ENCODE measurements around the gene MPHOSPH9.

MPHOSPH9 gene, protein sequence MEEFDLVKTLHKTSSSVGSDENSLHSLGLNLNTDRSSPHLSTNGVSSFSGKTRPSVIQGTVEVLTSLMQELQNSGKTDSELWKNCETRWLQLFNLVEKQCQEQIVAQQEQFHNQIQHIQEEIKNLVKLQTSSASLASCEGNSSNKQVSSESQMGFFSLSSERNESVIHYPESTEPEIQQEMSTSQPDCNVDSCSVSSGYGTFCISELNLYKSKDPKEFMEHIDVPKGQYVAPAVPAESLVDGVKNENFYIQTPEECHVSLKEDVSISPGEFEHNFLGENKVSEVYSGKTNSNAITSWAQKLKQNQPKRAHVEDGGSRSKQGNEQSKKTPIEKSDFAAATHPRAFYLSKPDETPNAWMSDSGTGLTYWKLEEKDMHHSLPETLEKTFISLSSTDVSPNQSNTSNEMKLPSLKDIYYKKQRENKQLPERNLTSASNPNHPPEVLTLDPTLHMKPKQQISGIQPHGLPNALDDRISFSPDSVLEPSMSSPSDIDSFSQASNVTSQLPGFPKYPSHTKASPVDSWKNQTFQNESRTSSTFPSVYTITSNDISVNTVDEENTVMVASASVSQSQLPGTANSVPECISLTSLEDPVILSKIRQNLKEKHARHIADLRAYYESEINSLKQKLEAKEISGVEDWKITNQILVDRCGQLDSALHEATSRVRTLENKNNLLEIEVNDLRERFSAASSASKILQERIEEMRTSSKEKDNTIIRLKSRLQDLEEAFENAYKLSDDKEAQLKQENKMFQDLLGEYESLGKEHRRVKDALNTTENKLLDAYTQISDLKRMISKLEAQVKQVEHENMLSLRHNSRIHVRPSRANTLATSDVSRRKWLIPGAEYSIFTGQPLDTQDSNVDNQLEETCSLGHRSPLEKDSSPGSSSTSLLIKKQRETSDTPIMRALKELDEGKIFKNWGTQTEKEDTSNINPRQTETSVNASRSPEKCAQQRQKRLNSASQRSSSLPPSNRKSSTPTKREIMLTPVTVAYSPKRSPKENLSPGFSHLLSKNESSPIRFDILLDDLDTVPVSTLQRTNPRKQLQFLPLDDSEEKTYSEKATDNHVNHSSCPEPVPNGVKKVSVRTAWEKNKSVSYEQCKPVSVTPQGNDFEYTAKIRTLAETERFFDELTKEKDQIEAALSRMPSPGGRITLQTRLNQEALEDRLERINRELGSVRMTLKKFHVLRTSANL

DNA sequence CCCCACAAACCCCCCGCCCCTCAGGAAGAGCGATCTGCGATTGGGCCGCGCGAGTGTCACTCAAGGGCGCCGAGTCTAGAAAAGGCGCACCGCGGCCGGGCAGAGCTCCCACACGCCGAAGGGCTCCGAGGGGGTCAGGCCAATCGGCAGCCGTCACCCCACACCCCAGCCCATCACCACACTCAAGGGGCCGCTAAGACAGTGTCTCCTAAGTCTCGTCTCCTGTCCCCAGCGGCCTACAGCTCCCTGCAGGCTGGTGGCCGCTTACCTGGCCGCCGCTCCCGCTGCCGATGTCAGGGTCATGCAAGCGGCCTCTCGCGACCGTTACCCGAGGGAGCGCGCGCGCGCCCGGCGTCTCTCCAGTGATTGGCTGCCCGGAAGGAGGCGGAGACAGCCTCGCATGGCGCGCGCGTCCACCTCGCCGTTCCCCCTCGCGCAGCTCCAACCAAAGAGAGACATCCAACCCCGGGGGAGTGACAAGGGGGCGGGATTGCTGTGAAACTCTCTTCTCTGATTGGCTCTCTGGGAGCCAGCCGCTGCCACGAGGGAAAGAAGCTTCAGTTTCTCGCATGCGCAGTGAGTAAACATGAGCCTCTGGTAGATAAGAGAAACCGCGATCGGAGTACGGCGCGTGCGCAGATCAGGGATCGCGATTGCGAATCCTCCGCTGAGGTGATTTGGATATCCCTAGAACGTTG lies at the start of gene MPHOSPH9, which contains the start of gene MTRFR:
Gene MPHOSPH9, minus strand, starts transcription at position 335 of the 698 bp plus-strand sequence. CDS start 2,777 bp downstream, outside the sequence.
Gene MTRFR, plus strand, starts transcription at position 630 of the 698 bp plus-strand sequence. CDS start 20,239 bp downstream, outside the sequence.
- Histone ChIP-seq H3K27ac (ENCODE audit: low read depth, low read length) (peak within 1 kb of the TSS; percentile 83), H3K9me3 (ENCODE audit: control insufficient read depth in 5 of 5, low read length in 5 of 5) (no peaks in the 10 kb centered on the region), H3K9ac (ENCODE audit: low read length in 5 of 5) (peak within 1 kb of the TSS; percentile 85 to 98 (median 94)), H3K4me3 (ENCODE audit: low read depth in 1 of 5, low read length in 5 of 5) (peak within 1 kb of the TSS; percentile 79 to 99 (median 96)), H3K27me3 (ENCODE audit: control insufficient read depth in 5 of 5, insufficient read depth in 4 of 5, low read length in 5 of 5) (no peaks in the 10 kb centered on the region), H3K4me1 (ENCODE audit: control insufficient read depth in 5 of 5, insufficient read depth in 5 of 5, low read length in 5 of 5) (peaks cover 5 to 32% (median 27%) of the 10 kb centered on the region in 5 donors), H3K36me3 (ENCODE audit: control insufficient read depth in 5 of 5, insufficient read depth in 5 of 5, low read length in 5 of 5) (peaks cover 0 to 3% (median 0%) of the 10 kb centered on the region in 5 donors)

DNA sequence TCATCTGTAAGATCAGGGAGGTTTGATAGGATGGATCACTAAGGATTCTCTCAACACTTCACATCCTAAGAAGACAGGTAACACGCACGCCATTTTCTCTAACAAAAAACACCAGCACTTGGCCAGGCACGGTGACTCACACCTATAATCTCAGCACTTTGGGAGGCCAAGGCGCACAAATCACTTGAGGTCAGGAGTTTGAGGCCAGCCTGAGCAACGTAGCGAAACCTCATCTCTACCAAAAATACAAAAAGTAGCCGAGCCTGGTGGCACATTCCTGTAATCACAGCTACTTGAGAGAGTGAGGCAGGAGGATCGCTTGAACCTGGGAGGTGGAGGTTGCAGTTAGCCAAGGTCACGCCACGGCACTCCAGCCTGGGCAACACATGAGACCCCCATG lies 49.2 kb upstream of the MPHOSPH9 start:
- Histone ChIP-seq H3K27me3 (ENCODE audit: control insufficient read depth in 5 of 5, insufficient read depth in 4 of 5, low read length in 5 of 5) (no peaks in the 10 kb centered on the region), H3K36me3 (ENCODE audit: control insufficient read depth in 5 of 5, insufficient read depth in 5 of 5, low read length in 5 of 5) (no peaks in the 10 kb centered on the region), H3K4me3 (ENCODE audit: low read depth in 1 of 5, low read length in 5 of 5) (no peak overlapping the region), H3K4me1 (ENCODE audit: control insufficient read depth in 5 of 5, insufficient read depth in 5 of 5, low read length in 5 of 5) (peaks cover 0 to 6% (median 0%) of the 10 kb centered on the region in 5 donors), H3K27ac (ENCODE audit: low read depth, low read length) (no peak overlapping the region), H3K9ac (ENCODE audit: low read length in 5 of 5) (no peak overlapping the region), H3K9me3 (ENCODE audit: control insufficient read depth in 5 of 5, low read length in 5 of 5) (no peaks in the 10 kb centered on the region)

DNA sequence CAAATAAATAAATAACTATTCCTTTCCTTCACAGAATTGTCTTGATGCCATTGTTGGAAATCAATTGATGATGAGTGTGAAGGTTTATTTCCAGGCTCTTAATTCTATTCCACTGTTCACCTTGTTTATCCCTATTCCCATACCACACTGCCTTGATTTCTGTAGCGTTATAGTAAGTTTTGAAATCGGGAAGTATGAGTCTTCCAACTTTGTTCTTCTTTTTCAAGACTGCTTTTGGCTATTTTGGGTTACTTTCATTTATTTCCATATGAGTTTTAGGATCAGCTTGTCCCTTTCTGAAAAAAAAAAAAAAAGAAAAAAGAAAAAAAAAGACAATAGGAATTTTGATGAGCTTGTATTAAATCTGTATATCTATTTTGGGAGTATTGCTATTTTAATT lies 48.0 kb upstream of the MPHOSPH9 start:
- H3K27me3 ChIP-seq (ENCODE audit: control insufficient read depth in 5 of 5, insufficient read depth in 4 of 5, low read length in 5 of 5): no peaks in the 10 kb centered on the region
- peaks cover 0 to 6% (median 0%) of the 10 kb centered on the region in 5 donors for H3K4me1 ChIP-seq (ENCODE audit: control insufficient read depth in 5 of 5, insufficient read depth in 5 of 5, low read length in 5 of 5)
- no peak overlapping the region for H3K4me3 ChIP-seq (ENCODE audit: low read depth in 1 of 5, low read length in 5 of 5)
- H3K36me3 ChIP-seq (ENCODE audit: control insufficient read depth in 5 of 5, insufficient read depth in 5 of 5, low read length in 5 of 5): no peaks in the 10 kb centered on the region
- H3K9ac ChIP-seq (ENCODE audit: low read length in 5 of 5): no peak overlapping the region
- H3K27ac ChIP-seq (ENCODE audit: low read depth, low read length): no peak overlapping the region
- H3K9me3 ChIP-seq (ENCODE audit: control insufficient read depth in 5 of 5, low read length in 5 of 5): no peaks in the 10 kb centered on the region

DNA sequence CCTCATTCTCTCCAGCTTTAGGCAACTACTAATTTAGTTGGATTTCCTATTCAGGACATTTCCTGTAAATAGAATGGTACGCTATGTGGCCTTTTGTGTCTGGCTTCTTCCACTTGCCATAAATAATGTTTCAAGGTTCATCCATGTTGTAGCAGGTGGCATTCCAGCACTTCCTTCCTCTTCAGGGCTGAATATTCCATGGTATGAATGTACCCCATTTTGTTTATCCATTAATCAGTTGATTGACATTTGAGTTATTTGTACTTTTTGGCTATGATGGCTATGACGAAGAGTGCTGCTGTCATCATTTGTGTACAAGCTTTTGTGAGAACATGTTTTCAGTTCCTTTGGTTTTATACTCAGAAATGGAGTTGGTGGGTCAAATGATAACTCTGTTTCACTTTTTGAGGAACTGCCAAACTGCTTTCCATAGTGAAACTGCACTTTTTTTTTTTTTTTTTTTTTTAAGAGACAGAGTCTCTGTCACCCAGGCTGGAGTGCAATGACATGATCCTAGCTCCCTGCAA lies 45.2 kb upstream of the MPHOSPH9 start:
- Histone ChIP-seq H3K27ac (ENCODE audit: low read depth, low read length) (no peak overlapping the region), H3K4me1 (ENCODE audit: control insufficient read depth in 5 of 5, insufficient read depth in 5 of 5, low read length in 5 of 5) (peaks cover 0 to 6% (median 0%) of the 10 kb centered on the region in 5 donors), H3K27me3 (ENCODE audit: control insufficient read depth in 5 of 5, insufficient read depth in 4 of 5, low read length in 5 of 5) (no peaks in the 10 kb centered on the region), H3K9me3 (ENCODE audit: control insufficient read depth in 5 of 5, low read length in 5 of 5) (no peaks in the 10 kb centered on the region), H3K9ac (ENCODE audit: low read length in 5 of 5) (no peak overlapping the region), H3K4me3 (ENCODE audit: low read depth in 1 of 5, low read length in 5 of 5) (no peak overlapping the region), H3K36me3 (ENCODE audit: control insufficient read depth in 5 of 5, insufficient read depth in 5 of 5, low read length in 5 of 5) (no peaks in the 10 kb centered on the region)

DNA sequence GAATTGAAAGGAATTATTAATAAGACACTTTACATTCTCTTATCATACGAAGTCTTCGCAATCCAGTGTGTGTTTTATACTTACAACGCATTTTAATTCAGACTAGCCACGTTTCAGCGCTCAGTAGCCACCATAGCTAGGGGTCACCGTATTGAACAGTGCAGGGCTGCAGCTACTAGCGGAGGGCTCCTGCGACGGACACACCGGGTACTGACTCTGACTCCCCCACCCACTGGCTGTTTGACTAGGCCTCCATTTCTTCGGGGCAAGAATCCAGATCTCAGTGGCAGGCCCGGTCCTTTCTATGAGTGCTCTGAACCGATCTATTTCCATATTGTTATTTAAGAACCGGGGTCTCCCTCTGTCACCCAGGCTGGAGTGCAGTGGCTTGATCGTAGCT lies 40.2 kb upstream of the MPHOSPH9 start:
- Histone ChIP-seq H3K4me3 (ENCODE audit: low read depth in 1 of 5, low read length in 5 of 5) (no peak overlapping the region), H3K36me3 (ENCODE audit: control insufficient read depth in 5 of 5, insufficient read depth in 5 of 5, low read length in 5 of 5) (no peaks in the 10 kb centered on the region), H3K27ac (ENCODE audit: low read depth, low read length) (no peak overlapping the region)

DNA sequence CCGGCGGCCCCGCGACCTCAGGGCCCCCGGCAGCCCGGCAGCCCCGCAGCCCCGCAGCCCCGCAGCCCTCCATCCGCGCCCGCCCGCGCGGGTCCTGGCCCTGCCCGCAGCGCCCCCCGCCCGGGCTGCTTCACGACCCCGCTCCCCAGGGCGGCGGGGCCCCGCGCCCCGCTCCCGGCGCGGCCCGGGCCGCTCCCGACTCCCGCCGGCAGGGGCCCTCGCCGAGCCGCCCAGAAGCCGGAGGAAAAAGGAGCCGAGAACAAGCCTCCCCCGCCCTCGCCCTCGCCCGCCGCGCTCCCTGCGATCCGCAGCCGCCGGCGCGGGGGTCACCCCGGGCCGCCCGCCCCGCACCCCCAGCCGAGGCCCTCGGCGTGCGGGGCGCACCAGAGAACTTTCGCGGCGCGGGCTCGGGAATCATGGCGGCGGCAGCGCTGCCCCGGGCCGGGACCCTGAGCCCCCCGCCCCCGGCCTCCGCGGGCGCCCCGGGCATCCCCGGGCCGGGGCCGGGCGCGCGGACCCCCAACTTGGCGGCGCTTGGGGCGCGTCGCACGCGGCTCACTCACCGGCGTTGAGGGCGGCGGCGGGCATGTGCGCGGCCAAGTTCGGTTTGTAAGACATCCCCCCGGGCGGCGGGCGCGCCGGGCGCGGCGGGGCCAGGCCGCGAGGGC lies 38.2 kb upstream of the MPHOSPH9 start:
- Histone ChIP-seq H3K4me1 (ENCODE audit: control insufficient read depth in 5 of 5, insufficient read depth in 5 of 5, low read length in 5 of 5) (peaks cover 4 to 43% (median 37%) of the 10 kb centered on the region in 5 donors), H3K27ac (ENCODE audit: low read depth, low read length) (no peak overlapping the region), H3K27me3 (ENCODE audit: control insufficient read depth in 5 of 5, insufficient read depth in 4 of 5, low read length in 5 of 5) (no peaks in the 10 kb centered on the region), H3K9me3 (ENCODE audit: control insufficient read depth in 5 of 5, low read length in 5 of 5) (no peaks in the 10 kb centered on the region), H3K36me3 (ENCODE audit: control insufficient read depth in 5 of 5, insufficient read depth in 5 of 5, low read length in 5 of 5) (peaks cover 0 to 11% (median 7%) of the 10 kb centered on the region in 5 donors), H3K4me3 (ENCODE audit: low read depth in 1 of 5, low read length in 5 of 5) (peak overlapping the region in 4 of 5 donors; percentile 65 to 76 (median 73)), H3K9ac (ENCODE audit: low read length in 5 of 5) (peak overlapping the region in 3 of 5 donors; percentile 70 to 76 (median 71))

More for the DNA sequence above, 40.2 kb upstream of the MPHOSPH9 start:
- H3K4me1 ChIP-seq (ENCODE audit: control insufficient read depth in 5 of 5, insufficient read depth in 5 of 5, low read length in 5 of 5): peaks cover 4 to 36% (median 32%) of the 10 kb centered on the region in 5 donors
- no peaks in the 10 kb centered on the region for H3K27me3 ChIP-seq (ENCODE audit: control insufficient read depth in 5 of 5, insufficient read depth in 4 of 5, low read length in 5 of 5)
- H3K9me3 ChIP-seq (ENCODE audit: control insufficient read depth in 5 of 5, low read length in 5 of 5): no peaks in the 10 kb centered on the region
- no peak overlapping the region for H3K9ac ChIP-seq (ENCODE audit: low read length in 5 of 5)

DNA sequence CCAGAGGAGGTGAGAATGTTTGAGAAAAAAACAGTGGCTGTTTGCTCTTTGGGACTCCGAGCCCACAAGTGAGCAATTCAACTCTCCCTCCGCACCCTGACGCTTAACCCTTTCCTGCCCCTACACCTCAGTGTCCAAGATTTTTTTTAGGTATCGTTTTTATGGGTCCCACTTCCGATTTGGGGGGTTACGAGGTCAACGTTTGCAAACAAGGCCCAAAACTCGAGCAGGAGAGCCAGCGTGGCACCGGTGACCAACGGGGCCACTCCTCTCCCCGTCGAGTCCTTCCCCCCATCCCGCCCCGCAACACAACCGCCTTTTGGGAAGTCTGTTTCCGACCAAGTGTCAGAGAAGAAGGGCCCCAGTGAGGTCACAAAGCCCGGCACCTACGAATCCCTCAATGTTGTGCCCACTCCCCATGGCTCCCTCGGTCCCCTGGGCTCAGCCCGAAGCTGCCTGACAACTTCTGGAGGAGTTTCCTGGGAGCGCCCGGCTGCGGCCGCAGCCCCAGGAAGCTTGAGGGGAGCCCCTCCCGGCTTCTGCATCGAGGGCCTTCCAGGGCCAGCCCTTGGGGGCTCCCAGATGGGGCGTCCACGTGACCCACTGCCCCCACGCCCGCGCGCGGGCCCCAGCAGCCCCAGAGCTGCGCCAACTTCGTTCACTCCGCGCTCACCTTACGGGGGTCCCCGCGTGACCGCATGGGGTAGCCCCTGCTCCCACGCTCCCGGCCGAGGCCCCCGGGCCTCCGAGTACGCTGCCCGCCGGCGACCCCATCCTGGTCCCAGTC lies 37.5 kb upstream of the MPHOSPH9 start:
- H3K4me1 ChIP-seq (ENCODE audit: control insufficient read depth in 5 of 5, insufficient read depth in 5 of 5, low read length in 5 of 5): peaks cover 4 to 43% (median 37%) of the 10 kb centered on the region in 5 donors
- peak overlapping the region; percentile 30 for H3K27ac ChIP-seq (ENCODE audit: low read depth, low read length)
- peak overlapping the region in 4 of 5 donors; percentile 60 to 76 (median 70) for H3K9ac ChIP-seq (ENCODE audit: low read length in 5 of 5)
- H3K4me3 ChIP-seq (ENCODE audit: low read depth in 1 of 5, low read length in 5 of 5): peak overlapping the region; percentile 65 to 73 (median 72)
- no peaks in the 10 kb centered on the region for H3K27me3 ChIP-seq (ENCODE audit: control insufficient read depth in 5 of 5, insufficient read depth in 4 of 5, low read length in 5 of 5)
- no peaks in the 10 kb centered on the region for H3K9me3 ChIP-seq (ENCODE audit: control insufficient read depth in 5 of 5, low read length in 5 of 5)
- H3K36me3 ChIP-seq (ENCODE audit: control insufficient read depth in 5 of 5, insufficient read depth in 5 of 5, low read length in 5 of 5): peaks cover 0 to 18% (median 11%) of the 10 kb centered on the region in 5 donors

DNA sequence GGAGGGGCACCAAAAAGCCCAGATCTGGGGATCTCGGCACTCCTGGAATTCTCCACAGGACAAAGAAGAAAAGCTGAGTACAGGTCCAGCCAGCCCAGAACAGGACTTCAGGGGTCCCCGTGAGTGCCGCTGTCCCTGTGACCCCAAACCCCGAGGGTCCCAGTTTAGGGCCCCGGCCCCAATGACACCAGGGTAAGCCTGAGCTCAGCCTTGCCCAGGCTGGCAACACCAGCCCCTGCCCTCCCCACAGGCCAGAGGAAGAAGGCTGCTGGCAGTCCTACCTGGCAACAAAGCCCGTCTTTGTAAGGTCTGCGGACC lies 36.9 kb upstream of the MPHOSPH9 start:
- Histone ChIP-seq H3K4me1 (ENCODE audit: control insufficient read depth in 5 of 5, insufficient read depth in 5 of 5, low read length in 5 of 5) (peaks cover 4 to 43% (median 37%) of the 10 kb centered on the region in 5 donors), H3K27me3 (ENCODE audit: control insufficient read depth in 5 of 5, insufficient read depth in 4 of 5, low read length in 5 of 5) (no peaks in the 10 kb centered on the region), H3K9ac (ENCODE audit: low read length in 5 of 5) (peak overlapping the region in 3 of 5 donors; percentile 70 to 76 (median 71)), H3K4me3 (ENCODE audit: low read depth in 1 of 5, low read length in 5 of 5) (peak overlapping the region; percentile 65 to 73 (median 72)), H3K9me3 (ENCODE audit: control insufficient read depth in 5 of 5, low read length in 5 of 5) (no peaks in the 10 kb centered on the region), H3K27ac (ENCODE audit: low read depth, low read length) (peak overlapping the region; percentile 30), H3K36me3 (ENCODE audit: control insufficient read depth in 5 of 5, insufficient read depth in 5 of 5, low read length in 5 of 5) (peaks cover 0 to 23% (median 15%) of the 10 kb centered on the region in 5 donors)

All from subcutaneous abdominal adipose tissue (tissue), 5 donors.